IPS-NIHi11 (cell line): ENCODE results near the gene LARP4B.

Experiments used
- DNase-seq: peaks from one replicate; pipeline ENCODE4 v3.0.0; 2012; ENCODE audit warnings: mixed read lengths, low spot score

LARP4B gene

GRCh38 chr10:767794-768193 lies 163.7 kb downstream of the LARP4B start:
- no peak for DNase-seq

DNA sequence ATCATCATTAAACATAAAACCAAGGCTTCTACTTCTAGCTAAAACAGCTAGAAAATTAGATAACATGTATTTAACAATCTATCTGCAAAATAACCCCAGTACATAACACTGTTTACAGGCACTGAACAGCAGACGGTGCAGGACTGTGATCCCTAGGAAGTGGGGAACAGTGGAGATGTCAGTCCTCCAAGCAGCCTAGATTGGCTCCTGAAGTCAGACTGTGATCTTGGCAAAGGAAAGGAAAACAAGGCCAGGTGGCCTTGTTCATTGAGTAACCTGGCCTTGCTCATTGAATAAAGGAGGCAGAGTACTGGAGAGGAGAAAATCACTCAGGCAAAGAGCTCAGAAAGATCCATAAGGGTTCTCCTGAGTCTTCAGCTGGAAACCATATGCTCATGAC lies 164.3 kb downstream of the LARP4B start:
- no peak for DNase-seq

DNA sequence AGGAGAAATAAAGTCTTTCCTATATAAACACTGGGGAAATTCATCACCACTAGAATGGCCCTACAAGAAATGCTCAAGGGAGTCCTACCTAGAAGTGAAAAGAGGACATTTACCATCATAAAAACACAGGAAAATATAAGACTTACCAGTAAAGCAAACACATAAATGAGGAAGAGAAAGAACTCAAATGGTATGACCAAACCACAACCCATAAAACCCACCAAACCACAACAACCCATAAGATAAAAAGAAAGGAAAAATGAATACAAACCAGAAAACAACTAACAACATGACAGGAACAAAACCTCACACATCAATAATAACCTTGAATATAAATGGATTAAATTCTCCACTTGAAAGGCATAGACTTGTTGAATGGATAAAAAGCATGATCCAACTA lies 170.1 kb downstream of the LARP4B start:
- DNase-seq: no peak

GRCh38 chr10:760622-761021 lies 170.9 kb downstream of the LARP4B start:
- no peak for DNase-seq

DNA sequence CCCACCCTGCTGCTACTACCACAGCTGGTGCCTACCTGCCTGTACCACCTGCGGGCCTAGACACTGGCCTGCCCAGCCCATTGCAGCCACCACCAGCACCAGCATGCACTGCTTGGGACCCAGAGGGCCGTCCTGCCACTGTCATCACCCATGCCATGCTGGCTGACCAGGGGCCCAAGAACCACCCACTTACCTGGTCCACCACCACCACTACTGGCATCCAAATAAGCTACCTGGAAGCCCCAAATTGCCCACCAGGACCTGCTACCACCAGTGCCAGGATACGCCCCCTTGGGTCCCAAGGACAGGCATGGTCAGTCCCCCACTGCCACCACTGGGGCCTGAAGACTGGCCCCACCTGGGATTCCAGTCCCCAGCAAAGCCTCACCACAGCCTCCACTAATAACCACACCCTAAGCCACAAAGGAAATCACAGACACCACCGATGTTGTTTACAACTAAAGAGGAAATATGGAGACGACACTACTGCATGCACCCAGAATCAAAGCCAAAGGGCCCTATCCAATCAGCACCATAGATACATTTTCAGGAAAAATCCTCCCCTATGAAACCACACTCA lies 171.5 kb downstream of the LARP4B start:
- DNase-seq: no peak
